HG03558 (cell line): ENCODE data around the gene RPS19BP1.
"Not testable (repeated sequence)": the region's sequence is repeated elsewhere in the genome, so short reads cannot be mapped to it uniquely, and the experiment has no call there.

Source experiments
- ATAC-seq: cut with Tn5 transposase; IDR thresholded peaks from one replicate; pipeline ENCODE4 v1.9.1; 2021; ENCODE audit warnings: moderate number of reproducible peaks; ENCODE audit not compliant: unreplicated experiment; ENCODE audit errors: extremely low read depth

The RPS19BP1 gene

DNA sequence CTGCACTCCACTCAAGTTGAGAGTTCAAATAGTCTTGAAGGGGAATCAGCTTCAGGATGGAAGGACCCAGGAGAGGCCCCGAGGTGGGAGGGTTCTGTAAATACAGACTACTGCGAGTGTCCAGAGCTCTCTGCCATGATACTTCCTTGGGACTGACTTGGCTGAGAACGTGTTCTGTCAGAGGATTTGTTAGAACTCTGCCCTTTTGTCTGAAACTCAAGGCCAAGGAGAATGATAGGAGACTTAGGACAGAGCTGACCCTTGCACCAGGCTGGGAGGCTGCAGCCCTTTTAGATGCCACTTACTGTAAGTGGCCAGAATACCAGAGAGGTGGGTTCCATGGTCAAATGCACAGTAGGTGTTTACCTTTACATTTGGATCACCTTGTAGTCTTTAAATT, 15.1 kb downstream of the RPS19BP1 start:
- ATAC-seq: no peak

DNA sequence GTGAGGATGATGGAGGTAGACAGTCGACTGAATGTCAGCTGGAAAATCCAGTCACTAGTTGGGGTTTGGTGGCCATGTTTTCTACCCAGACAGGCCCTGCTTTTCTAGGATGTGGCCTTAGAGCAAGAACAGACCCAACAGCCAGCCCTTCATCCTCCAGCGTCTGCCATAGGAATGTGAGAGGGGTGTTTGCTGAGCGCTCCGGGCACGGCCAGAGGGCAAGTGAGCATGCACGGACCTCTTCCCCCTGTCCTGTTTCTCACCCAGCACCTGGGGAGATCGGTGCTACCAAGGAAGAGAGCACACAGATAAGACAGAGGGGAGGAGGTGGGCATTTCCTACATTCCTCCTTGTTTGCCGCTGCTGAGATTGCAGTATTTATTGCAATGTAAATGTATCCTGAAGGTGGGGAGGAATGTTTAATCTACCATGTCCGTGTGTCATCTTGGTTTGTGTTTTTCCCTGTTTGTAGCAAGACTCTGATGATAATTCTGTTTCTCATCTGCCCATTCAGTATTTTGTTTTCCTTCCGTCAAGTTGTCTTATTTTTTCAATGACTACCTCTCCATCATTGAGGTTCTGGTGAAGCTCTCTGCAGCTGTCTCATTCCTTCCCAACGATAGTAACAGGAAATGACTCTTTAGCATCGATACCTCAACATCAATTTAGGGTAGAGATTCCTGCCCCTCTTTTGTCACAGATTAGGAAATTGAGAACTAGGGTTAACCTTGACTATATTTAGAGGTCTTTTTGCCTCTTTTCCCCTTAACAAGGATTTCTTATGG, 17.1 kb downstream of the RPS19BP1 start:
- no peak for ATAC-seq

DNA sequence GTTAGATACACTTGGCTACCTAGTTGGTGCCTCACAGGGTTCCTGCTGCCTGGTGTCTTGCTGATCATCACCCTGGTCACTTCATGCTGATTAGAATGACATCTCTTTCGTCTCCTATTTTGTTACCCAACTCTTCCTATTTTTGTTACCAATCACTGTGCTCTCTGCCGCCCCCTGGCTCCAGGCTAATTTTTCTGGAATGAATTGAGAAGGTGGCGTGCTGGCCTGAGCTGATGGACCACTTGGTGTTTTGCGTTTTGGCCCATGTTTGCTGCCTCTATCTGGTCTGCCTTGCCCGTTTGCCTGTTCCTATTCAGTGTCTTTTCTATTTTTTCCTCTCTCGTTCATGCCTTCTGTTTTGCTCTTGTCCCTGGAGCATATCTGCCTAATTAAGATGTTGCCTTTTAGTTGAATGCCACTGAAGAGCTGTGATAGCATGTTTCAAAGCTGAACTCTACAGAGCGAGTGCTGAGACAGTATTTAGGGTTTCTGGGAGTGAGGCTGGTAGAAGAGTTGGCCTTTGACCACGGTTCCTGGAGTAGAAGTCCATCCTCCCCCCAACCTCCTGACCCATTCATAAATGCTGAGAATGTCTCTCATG, 18.1 kb downstream of the RPS19BP1 start:
- no peak for ATAC-seq

- no peak for ATAC-seq
These were observed 18.8 kb downstream of the RPS19BP1 start for GRCh38 chr22:39513791-39514190.

- no peak for ATAC-seq
These were observed 20.5 kb downstream of the RPS19BP1 start for GRCh38 chr22:39512026-39512425.

GRCh38 chr22:39511226-39511625, 21.3 kb downstream of the RPS19BP1 start:
- ATAC-seq: no peak

DNA sequence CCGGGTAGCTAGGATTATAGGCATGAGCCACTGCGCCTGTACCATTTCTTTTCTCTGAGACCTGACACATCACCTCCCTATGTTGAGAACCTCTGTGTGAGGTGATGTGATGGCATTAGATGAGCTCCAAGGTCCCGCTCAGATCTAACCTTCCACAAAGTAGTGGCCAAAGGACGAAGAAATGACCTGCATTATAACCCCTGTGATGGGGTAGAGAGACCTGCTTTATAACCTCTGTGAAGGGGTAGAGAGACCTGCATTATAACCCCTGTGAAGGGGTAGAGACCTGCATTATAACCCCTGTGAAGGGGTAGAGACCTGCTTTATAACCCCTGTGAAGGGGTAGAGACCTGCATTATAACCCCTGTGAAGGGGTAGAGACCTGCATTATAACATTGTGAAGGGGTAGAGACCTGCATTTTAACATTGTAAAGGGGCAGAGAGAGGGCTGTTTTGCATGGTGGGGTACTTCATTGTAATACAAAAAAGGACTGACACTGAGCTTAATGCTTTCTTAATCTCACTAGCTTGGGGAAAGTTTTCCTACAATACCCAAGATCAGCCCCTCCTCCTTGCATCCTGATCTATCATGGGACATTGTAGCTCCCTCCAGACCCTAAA, 21.9 kb downstream of the RPS19BP1 start:
- ATAC-seq: no peak

DNA sequence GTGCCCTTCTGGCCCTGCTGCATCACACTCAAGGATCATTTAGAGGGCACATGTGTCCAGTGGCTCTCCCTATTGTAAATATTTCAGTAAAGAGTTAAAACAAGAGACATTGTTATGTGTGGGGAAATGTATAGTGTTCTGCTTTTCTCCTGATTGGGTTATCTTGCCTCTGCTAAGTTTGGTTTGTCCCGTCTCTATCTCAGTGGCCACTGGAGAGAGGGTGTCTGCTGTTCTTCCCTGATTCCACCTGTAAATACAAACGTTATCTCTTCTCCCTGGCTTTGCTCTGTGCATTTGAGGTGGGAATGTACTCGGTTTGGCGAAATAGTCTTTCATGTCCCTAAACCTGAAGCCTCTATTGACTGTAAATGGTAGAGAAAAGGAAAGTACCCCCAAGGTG, 24.2 kb downstream of the RPS19BP1 start:
- ATAC-seq: no peak

GRCh38 chr22:39507021-39507420, 25.5 kb downstream of the RPS19BP1 start:
- not testable (repeated sequence) for ATAC-seq

- no peak for ATAC-seq
These were observed 28.5 kb downstream of the RPS19BP1 start for GRCh38 chr22:39504071-39504470.

- no peak for ATAC-seq
These were observed 28.9 kb downstream of the RPS19BP1 start for GRCh38 chr22:39503630-39504029.

DNA sequence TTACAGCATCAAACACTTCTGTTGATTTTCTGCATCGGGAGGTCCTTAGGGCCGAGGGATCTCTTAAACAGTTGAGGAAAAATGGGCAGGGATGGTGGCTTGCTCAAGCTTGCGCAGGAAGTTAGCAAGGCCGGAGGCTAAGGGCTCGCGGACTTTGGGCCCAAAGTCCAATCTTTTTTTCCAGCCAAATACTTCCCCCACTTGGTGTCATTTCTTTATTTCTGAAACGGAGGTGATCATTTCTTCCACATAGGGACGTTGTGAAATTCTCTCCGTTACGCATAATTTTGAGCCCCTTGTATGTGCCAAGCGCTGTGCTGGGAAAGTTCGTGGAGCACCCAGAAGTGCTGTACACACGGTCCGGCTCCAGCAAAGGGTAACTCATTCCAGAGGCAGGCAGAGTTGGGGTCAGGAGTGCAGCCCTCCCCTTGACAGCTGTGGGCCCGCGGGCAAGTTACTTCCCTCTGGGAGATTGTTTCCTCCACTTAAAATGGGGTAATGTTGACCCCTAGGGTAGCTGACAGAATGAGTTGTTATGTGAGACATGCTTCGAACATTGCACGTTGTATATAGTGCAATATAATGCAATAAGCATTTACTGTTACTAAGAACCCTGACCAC, 29.6 kb downstream of the RPS19BP1 start:
- no peak for ATAC-seq

DNA sequence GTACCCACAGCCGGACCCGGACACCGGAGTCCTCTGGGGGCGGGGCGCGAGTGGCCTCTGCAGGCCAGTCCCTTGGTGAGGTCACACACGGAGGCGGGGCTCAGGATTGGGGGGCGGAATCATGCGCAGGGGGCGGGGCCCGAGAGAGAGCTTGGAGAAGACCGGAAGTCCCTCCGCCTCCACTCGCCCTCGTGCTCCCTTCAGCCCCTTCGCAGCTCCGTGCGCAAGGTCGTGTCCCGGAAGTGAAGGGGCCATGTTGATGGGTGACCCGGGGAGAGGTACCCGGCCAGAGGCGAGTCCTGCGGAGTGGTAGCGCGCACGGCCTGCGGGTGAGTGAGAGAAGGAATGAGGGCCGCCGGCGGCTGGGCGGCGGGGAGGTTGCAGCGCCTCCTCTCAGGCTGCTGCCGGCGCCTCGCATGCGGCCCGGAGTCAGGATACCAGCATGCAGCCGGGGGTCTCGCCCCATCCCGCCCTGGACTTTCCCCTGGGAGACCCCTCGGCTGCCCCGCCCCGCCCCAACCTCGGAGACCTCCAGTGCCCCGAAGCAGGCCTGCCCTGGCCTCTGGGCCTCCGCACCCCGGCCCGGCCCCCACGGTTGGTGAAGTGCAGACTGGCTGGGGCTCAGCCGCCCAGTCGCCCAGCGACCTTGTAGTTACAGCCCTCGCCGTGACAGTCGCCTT, 30.3 kb downstream of the RPS19BP1 start, which contains the start of gene MIEF1:
TSS of gene MIEF1 (plus strand) at position 182 of the 680 bp plus-strand sequence. CDS start 9,005 bp downstream, outside the sequence.
- no peak for ATAC-seq

DNA sequence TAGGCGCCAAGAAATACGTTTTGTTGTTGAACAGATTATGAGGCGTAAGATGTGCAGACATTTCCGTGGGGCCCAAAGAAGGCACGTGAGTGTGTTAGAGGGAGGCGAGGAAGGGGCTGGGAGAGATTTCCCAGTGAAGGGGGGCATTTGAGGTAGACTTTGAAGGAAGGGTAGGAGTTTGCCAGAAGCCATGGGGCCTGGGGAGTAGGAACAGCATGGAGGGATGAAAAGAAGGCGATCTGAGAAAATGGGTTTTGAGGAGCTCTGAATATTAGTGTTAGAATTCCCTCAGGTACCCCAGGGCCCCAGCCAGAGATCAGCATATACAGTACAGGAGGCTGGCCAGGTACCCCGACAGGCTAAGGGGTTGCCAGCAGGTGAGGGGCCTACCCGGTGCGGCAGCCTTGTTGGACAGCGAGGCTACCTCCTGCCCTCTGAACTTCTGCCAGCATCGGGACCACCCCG, 30.9 kb downstream of the RPS19BP1 start:
- ATAC-seq: no peak

- no peak for ATAC-seq
These were observed 32.4 kb downstream of the RPS19BP1 start for GRCh38 chr22:39500101-39500500.

GRCh38 chr22:39498802-39499201, 33.7 kb downstream of the RPS19BP1 start:
- ATAC-seq: no peak

DNA sequence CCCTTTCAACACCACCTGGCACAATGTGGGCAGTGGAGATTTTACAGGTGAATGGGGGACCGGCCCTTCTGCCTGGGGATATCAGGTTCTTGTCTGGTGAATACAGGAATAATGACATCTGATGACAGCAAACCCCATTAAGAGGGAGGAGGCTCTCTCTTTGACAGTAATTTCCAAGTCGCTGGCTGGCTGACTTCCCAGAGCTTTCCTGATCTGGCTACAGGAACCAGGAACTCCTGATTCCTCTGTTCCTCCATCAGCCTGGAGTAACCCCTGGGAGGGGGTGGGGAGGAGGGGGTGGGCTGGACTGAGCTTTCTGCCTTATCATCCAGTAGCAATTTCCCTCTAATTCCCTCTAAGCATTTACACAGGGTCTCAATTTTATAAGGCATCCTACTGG, 34.2 kb downstream of the RPS19BP1 start:
- ATAC-seq: no peak

- ATAC-seq: no peak
These were observed 35.1 kb downstream of the RPS19BP1 start for GRCh38 chr22:39497429-39497828.

DNA sequence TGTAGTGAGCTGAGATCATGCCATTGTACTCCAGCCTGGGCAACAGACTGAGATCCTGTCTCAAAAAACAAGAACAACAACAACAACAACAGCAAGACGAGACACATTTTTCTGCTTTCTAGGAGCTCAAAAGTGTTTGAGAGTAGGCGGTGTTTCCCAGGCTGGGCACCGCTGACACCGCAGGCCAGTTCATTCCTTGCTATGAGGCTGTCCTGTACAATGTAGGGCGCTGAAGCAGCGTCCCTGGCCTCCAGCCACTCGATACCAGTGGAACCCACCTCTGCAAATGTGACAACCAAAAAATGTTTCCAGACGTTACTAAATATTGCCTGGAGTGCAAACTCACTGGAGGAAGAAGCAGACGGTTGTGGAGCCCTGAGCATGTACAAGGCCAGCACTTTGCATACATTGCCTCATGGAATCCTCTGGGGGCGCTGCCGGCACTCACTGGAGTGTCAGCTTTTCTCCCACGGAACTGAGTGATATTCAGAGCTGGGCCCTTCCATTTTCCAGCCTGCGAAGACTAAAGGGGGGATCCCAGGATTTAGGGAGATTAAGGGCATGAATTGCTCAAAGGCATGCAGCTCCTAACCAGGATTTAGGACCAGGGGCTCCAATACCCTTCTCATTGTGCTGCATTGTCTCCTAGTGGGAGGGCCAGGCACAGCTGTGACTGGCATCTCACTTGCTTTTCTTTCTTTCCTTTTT, 36.3 kb downstream of the RPS19BP1 start:
- ATAC-seq: no peak
